ENCODE results near the gene CNTNAP5.

CNTNAP5 gene

GRCh38 chr2:124065636-124066035 lies 40.5 kb downstream of the CNTNAP5 start:
- no peak for DNase-seq

DNA sequence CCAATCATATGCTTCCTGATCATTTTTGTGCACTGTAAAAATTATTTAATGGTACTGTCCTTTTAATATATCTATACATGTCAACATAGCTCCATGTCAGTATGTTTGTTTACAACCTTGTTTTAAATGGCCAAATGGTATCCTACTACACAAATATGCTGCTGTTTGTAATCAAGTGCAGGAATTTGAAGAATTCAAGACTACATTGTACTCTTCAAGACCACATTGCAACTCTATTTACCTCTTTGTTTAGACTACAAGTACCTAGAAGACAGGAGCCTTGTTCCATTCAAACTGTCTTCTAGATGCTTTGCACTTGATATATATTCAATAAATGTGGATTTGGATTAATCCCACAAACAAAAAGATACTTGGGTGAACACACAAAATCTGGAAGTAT lies 41.7 kb downstream of the CNTNAP5 start:
- no peak for DNase-seq

GRCh38 chr2:124079045-124079444 lies 54.0 kb downstream of the CNTNAP5 start:
- no peak for DNase-seq

GRCh38 chr2:124080281-124081153 lies 55.4 kb downstream of the CNTNAP5 start:
- DNase-seq = no peak

DNA sequence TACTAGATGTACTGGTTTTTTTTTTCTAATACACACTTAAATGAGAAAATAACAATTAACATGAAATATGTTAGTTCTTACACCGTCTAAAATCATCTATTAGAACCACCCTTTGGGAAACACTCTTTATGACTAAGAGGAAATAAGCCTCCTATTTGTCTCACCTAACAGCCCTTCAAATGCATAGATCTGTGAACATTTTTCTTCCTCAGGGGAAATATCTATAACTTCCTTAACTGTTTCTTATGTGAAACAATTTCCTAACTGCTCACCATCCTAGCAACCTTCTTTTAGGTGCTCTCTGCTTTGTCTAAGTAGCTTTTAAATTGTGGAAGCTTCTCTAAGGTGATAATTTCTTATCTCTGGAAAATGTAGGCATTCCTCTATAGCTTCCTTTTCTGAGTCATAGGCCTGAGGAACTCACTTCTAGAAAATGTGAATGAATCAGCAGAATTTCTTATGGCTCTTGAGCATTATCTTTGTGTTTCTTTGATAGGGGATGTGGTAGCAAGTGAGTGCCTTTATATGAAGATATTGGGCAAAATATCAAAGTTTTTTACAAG lies 56.1 kb downstream of the CNTNAP5 start:
- no peak for DNase-seq

- DNase-seq = no peak
Observed at GRCh38 chr2:124088616-124089015, 63.5 kb downstream of the CNTNAP5 start.

DNA sequence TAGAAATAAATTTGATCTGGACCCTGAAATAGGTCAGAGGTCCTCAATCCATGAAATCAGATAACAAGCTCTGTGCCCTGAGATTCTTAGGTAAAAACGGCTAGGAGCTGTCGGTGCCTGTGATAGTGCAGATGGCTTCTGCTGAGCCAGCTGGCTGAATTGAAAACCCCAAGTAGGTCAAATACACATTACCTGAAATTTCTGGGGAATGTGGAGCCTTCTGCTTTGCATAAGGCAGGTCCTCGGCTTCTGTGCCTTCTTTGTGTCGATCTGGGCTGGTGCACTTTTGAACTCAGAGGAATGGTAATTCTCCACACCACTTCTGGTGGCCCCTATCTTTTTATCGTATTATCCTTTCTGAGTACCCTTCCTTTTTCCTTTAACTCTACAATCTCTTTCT lies 66.6 kb downstream of the CNTNAP5 start:
- no peak for DNase-seq

DNA sequence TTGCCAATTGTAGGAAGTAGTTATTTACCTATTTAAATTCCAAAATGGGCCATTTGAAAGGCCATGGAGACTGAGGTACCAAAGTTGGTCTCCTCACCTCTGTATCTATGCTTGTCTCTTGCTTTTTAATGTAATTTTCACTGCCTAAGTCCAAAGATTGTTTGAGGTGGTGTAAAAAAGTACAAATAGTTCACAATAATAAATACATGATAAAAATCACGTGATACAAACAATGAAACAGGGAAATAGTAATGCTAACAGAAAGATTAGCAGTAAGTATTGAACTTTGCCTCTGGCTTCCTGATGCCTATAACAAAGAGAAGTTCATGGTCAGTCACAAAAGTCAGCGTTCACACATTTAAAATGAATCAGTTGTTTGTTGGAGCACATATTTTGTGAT lies 67.6 kb downstream of the CNTNAP5 start:
- no peak for DNase-seq

GRCh38 chr2:124104914-124105313 lies 79.8 kb downstream of the CNTNAP5 start:
- no peak for DNase-seq

- DNase-seq = no peak
Observed at GRCh38 chr2:124112206-124112605, 87.1 kb downstream of the CNTNAP5 start.

DNA sequence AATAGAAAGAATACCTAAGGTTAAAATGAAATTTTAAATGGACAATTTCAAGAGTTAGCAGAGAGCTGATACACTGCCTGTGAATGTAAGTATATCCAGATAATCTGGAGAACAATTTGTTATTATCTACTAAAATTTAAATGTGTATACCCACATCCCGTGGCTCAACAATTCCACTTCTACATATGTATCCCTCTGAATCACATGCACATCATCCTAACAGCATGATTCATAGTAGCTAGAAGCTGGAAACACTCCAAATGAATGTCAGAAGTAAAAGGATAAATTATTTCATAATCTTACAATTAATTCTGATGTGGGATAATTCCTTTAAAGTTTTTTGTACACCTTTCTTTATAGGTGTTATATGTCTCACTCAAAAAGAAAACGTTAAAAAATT lies 87.9 kb downstream of the CNTNAP5 start:
- no peak for DNase-seq

DNA sequence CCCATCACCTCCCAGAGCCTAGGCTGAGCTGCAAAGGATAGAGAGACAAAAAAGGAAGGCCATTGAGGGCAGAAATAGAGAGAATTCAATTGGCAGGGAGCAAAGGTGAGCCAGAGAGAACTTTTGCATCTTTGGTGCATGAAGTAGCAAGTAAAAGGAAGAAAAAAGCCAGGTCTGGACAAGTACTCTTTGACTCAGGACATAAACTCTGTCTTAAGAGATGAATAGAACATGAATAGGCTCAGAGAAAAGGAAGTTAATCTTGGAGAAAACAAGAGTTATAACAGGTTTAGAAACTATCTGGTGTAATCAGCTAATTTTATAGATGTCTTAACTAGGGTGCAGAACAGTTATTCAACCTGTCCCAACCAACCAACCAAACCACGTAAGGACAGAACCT lies 95.2 kb downstream of the CNTNAP5 start:
- DNase-seq = no peak

DNA sequence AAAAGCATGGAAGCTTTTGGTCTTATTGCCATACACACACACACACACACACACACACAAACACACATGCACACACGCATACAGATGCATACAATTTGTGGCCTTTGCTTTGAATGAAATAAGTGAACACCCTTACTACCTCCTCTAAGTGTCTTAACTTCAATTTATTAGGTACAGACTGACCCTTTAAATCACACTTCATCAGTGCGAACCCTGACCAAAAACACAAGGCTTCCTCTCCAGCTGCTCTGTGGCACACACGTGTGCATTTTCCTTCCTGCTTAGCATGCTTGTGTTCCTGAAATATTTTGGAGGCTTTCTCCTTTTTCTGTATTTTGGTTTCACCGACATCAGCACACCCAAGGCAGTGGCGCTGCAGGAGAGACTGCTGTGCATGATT lies 96.0 kb downstream of the CNTNAP5 start:
- no peak for DNase-seq

- DNase-seq = no peak
Observed at GRCh38 chr2:124121760-124122275, 96.7 kb downstream of the CNTNAP5 start.

GRCh38 chr2:124122340-124122739 lies 97.3 kb downstream of the CNTNAP5 start:
- DNase-seq = no peak

GRCh38 chr2:124131276-124131675 lies 106.2 kb downstream of the CNTNAP5 start:
- no peak for DNase-seq

GRCh38 chr2:124136110-124136509 lies 111.0 kb downstream of the CNTNAP5 start:
- DNase-seq = no peak

- no peak for DNase-seq
Observed at GRCh38 chr2:124138076-124138475, 113.0 kb downstream of the CNTNAP5 start.

DNA sequence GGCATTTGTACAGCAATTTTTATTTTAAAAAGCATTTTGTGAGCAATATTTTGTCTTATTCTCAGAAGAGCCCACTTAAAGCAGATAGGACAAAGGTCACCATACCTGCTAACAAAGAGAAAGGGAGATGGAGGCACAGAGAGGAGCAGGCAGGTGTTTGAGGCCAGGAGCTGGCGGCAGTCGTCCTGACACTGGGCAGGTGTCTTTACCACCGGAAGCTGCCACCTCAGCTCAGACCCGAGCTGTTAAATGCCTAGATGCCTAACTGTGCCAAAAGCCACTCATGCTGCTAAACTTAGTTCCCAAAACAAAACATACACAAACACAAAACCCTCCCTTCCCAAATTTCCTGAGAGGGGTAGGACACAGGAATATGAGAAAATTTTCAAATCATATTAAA lies 120.9 kb downstream of the CNTNAP5 start:
- DNase-seq = no peak

GRCh38 chr2:124147552-124147951 lies 122.5 kb downstream of the CNTNAP5 start:
- no peak for DNase-seq

GRCh38 chr2:124149571-124149970 lies 124.5 kb downstream of the CNTNAP5 start:
- no peak for DNase-seq

- DNase-seq = no peak
Observed at GRCh38 chr2:124151691-124152090, 126.6 kb downstream of the CNTNAP5 start.

DNA sequence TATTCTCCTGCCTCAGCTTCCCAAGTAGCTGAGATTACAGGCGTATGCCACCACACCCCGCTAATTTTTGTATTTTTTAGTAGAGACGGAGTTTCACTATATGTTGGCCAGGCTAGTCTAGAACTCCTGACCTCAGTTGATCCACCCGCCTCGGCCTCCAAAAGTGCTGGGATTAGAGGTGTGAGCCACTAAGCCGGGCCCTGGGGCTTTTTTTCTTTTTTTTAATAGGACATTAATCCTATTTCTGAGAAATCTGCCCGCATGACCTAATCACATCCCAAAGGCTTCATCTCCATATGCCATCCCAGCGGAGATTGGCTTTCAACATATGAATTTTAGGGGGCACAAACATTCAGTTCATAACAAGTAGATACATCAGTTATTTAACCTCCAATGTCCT lies 128.6 kb downstream of the CNTNAP5 start:
- no peak for DNase-seq

DNA sequence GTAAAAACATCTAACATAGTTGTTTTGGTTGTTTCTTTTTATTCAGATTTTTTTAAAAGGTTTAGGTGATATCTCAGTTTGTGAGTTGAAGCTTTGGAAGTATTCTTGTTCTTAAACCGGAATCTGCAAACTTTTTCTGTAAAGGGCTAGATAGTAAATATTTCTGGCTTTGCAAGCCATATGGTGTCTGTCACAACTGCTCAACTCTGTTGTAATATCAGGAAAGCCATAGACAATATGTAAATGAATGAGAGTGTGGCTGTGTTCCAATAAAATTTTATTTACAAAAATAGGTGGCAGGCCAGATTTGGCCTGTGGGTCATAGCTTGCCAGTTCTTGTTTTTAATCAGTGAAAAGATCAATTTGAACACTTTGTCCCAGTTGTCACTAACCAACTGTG lies 134.1 kb downstream of the CNTNAP5 start:
- no peak for DNase-seq

- no peak for DNase-seq
Observed at GRCh38 chr2:124161542-124161941, 136.5 kb downstream of the CNTNAP5 start.

Measured in CD4-positive, alpha-beta T cell treated with Interleukin-15 for 1 hour (primary cell).